Measurements from ENCODE around the gene HAUS8. TPM values are rescaled to one million over a fixed set of nuclear protein-coding genes. Genes with fewer than 3 reads are reported as not detected.
A peak's percentile ranks its signal among the peaks of the same experiment; 100 is the strongest.
"Not testable (repeated sequence)": the region's sequence is repeated elsewhere in the genome, so short reads cannot be mapped to it uniquely, and the experiment has no call there.

Gene HAUS8
- total RNA-seq, 1 donor from 2014 or later: 2.6 TPM

GRCh38 chr19:17103177-17103576, 27.9 kb upstream of the HAUS8 start:
- peaks cover 8 to 10% (median 10%) of the 10 kb centered on the region in 3 donors for H3K4me1 ChIP-seq (ENCODE audit: control insufficient read depth in 3 of 3, insufficient read depth in 3 of 3, low read length in 3 of 3)
- H3K4me3 ChIP-seq (ENCODE audit: low read length in 3 of 3): no peak overlapping the region
- H3K36me3 ChIP-seq (ENCODE audit: control insufficient read depth in 3 of 3, insufficient read depth in 3 of 3, low read length in 3 of 3): peaks cover 8 to 16% (median 14%) of the 10 kb centered on the region in 3 donors
- H3K9ac ChIP-seq (ENCODE audit: low read depth in 1 of 3, low read length in 3 of 3): no peak overlapping the region
- H3K27ac ChIP-seq (ENCODE audit: low read depth, low read length): no peak overlapping the region
- no peaks in the 10 kb centered on the region for H3K27me3 ChIP-seq (ENCODE audit: control insufficient read depth in 3 of 3, insufficient read depth in 3 of 3, low read length in 3 of 3)
- H3K9me3 ChIP-seq (ENCODE audit: control insufficient read depth in 3 of 3, low read length in 3 of 3): no peaks in the 10 kb centered on the region

- no peak overlapping the region for H3K9ac ChIP-seq (ENCODE audit: low read depth in 1 of 3, low read length in 3 of 3)
- H3K9me3 ChIP-seq (ENCODE audit: control insufficient read depth in 3 of 3, low read length in 3 of 3): no peaks in the 10 kb centered on the region
- H3K4me3 ChIP-seq (ENCODE audit: low read length in 3 of 3): no peak overlapping the region
- peaks cover 8 to 16% (median 14%) of the 10 kb centered on the region in 3 donors for H3K36me3 ChIP-seq (ENCODE audit: control insufficient read depth in 3 of 3, insufficient read depth in 3 of 3, low read length in 3 of 3)
- no peaks in the 10 kb centered on the region for H3K27me3 ChIP-seq (ENCODE audit: control insufficient read depth in 3 of 3, insufficient read depth in 3 of 3, low read length in 3 of 3)
- peaks cover 0 to 4% (median 2%) of the 10 kb centered on the region in 3 donors for H3K4me1 ChIP-seq (ENCODE audit: control insufficient read depth in 3 of 3, insufficient read depth in 3 of 3, low read length in 3 of 3)
- no peak overlapping the region for H3K27ac ChIP-seq (ENCODE audit: low read depth, low read length)
Measured at GRCh38 chr19:17101686-17102628, 26.7 kb upstream of the HAUS8 start.

- H3K27me3 ChIP-seq (ENCODE audit: control insufficient read depth in 3 of 3, insufficient read depth in 3 of 3, low read length in 3 of 3): no peaks in the 10 kb centered on the region
- H3K9ac ChIP-seq (ENCODE audit: low read depth in 1 of 3, low read length in 3 of 3): no peak overlapping the region
- no peaks in the 10 kb centered on the region for H3K9me3 ChIP-seq (ENCODE audit: control insufficient read depth in 3 of 3, low read length in 3 of 3)
- peak overlapping the region; percentile 12 for H3K27ac ChIP-seq (ENCODE audit: low read depth, low read length)
- H3K36me3 ChIP-seq (ENCODE audit: control insufficient read depth in 3 of 3, insufficient read depth in 3 of 3, low read length in 3 of 3): peaks cover 8 to 15% (median 14%) of the 10 kb centered on the region in 3 donors
- H3K4me1 ChIP-seq (ENCODE audit: control insufficient read depth in 3 of 3, insufficient read depth in 3 of 3, low read length in 3 of 3): peaks cover 0 to 4% (median 2%) of the 10 kb centered on the region in 3 donors
- no peak overlapping the region for H3K4me3 ChIP-seq (ENCODE audit: low read length in 3 of 3)
Measured at GRCh38 chr19:17098326-17098725, 23.1 kb upstream of the HAUS8 start.

- no peak overlapping the region for H3K9ac ChIP-seq (ENCODE audit: low read depth in 1 of 3, low read length in 3 of 3)
- no peaks in the 10 kb centered on the region for H3K27me3 ChIP-seq (ENCODE audit: control insufficient read depth in 3 of 3, insufficient read depth in 3 of 3, low read length in 3 of 3)
- H3K4me3 ChIP-seq (ENCODE audit: low read length in 3 of 3): no peak overlapping the region
- peak overlapping the region; percentile 12 for H3K27ac ChIP-seq (ENCODE audit: low read depth, low read length)
- peaks cover 0 to 4% (median 2%) of the 10 kb centered on the region in 3 donors for H3K4me1 ChIP-seq (ENCODE audit: control insufficient read depth in 3 of 3, insufficient read depth in 3 of 3, low read length in 3 of 3)
- peaks cover 8 to 10% (median 9%) of the 10 kb centered on the region in 3 donors for H3K36me3 ChIP-seq (ENCODE audit: control insufficient read depth in 3 of 3, insufficient read depth in 3 of 3, low read length in 3 of 3)
- no peaks in the 10 kb centered on the region for H3K9me3 ChIP-seq (ENCODE audit: control insufficient read depth in 3 of 3, low read length in 3 of 3)
Measured at GRCh38 chr19:17097593-17098126, 22.4 kb upstream of the HAUS8 start.

GRCh38 chr19:17095141-17095919, 20.1 kb upstream of the HAUS8 start:
- H3K4me3 ChIP-seq (ENCODE audit: low read length in 3 of 3): no peak overlapping the region
- H3K9me3 ChIP-seq (ENCODE audit: control insufficient read depth in 3 of 3, low read length in 3 of 3): no peaks in the 10 kb centered on the region
- H3K36me3 ChIP-seq (ENCODE audit: control insufficient read depth in 3 of 3, insufficient read depth in 3 of 3, low read length in 3 of 3): no peaks in the 10 kb centered on the region
- peak overlapping the region; percentile 69 for H3K27ac ChIP-seq (ENCODE audit: low read depth, low read length)
- peaks cover 2 to 4% (median 4%) of the 10 kb centered on the region in 3 donors for H3K4me1 ChIP-seq (ENCODE audit: control insufficient read depth in 3 of 3, insufficient read depth in 3 of 3, low read length in 3 of 3)
- no peaks in the 10 kb centered on the region for H3K27me3 ChIP-seq (ENCODE audit: control insufficient read depth in 3 of 3, insufficient read depth in 3 of 3, low read length in 3 of 3)
- H3K9ac ChIP-seq (ENCODE audit: low read depth in 1 of 3, low read length in 3 of 3): no peak overlapping the region

- not testable (repeated sequence) for H3K27me3 ChIP-seq (ENCODE audit: control insufficient read depth in 3 of 3, insufficient read depth in 3 of 3, low read length in 3 of 3); H3K36me3 ChIP-seq (ENCODE audit: control insufficient read depth in 3 of 3, insufficient read depth in 3 of 3, low read length in 3 of 3); H3K9me3 ChIP-seq (ENCODE audit: control insufficient read depth in 3 of 3, low read length in 3 of 3); H3K4me3 ChIP-seq (ENCODE audit: low read length in 3 of 3); H3K9ac ChIP-seq (ENCODE audit: low read depth in 1 of 3, low read length in 3 of 3); H3K4me1 ChIP-seq (ENCODE audit: control insufficient read depth in 3 of 3, insufficient read depth in 3 of 3, low read length in 3 of 3)
- peak overlapping the region; percentile 69 for H3K27ac ChIP-seq (ENCODE audit: low read depth, low read length)
Measured at GRCh38 chr19:17094694-17095093, 19.4 kb upstream of the HAUS8 start.

GRCh38 chr19:17092696-17093095, 17.4 kb upstream of the HAUS8 start:
- no peaks in the 10 kb centered on the region for H3K36me3 ChIP-seq (ENCODE audit: control insufficient read depth in 3 of 3, insufficient read depth in 3 of 3, low read length in 3 of 3)
- no peak overlapping the region for H3K4me3 ChIP-seq (ENCODE audit: low read length in 3 of 3)
- H3K9ac ChIP-seq (ENCODE audit: low read depth in 1 of 3, low read length in 3 of 3): no peak overlapping the region
- no peaks in the 10 kb centered on the region for H3K9me3 ChIP-seq (ENCODE audit: control insufficient read depth in 3 of 3, low read length in 3 of 3)
- no peak overlapping the region for H3K27ac ChIP-seq (ENCODE audit: low read depth, low read length)
- H3K27me3 ChIP-seq (ENCODE audit: control insufficient read depth in 3 of 3, insufficient read depth in 3 of 3, low read length in 3 of 3): no peaks in the 10 kb centered on the region
- H3K4me1 ChIP-seq (ENCODE audit: control insufficient read depth in 3 of 3, insufficient read depth in 3 of 3, low read length in 3 of 3): peaks cover 2 to 8% (median 4%) of the 10 kb centered on the region in 3 donors

GRCh38 chr19:17091758-17092333, 16.6 kb upstream of the HAUS8 start:
- no peak overlapping the region for H3K27ac ChIP-seq (ENCODE audit: low read depth, low read length)
- H3K4me1 ChIP-seq (ENCODE audit: control insufficient read depth in 3 of 3, insufficient read depth in 3 of 3, low read length in 3 of 3): peaks cover 0 to 8% (median 0%) of the 10 kb centered on the region in 3 donors
- H3K9ac ChIP-seq (ENCODE audit: low read depth in 1 of 3, low read length in 3 of 3): peak overlapping the region in 1 of 3 donors; percentile 33
- H3K36me3 ChIP-seq (ENCODE audit: control insufficient read depth in 3 of 3, insufficient read depth in 3 of 3, low read length in 3 of 3): no peaks in the 10 kb centered on the region
- no peaks in the 10 kb centered on the region for H3K27me3 ChIP-seq (ENCODE audit: control insufficient read depth in 3 of 3, insufficient read depth in 3 of 3, low read length in 3 of 3)
- H3K4me3 ChIP-seq (ENCODE audit: low read length in 3 of 3): no peak overlapping the region
- no peaks in the 10 kb centered on the region for H3K9me3 ChIP-seq (ENCODE audit: control insufficient read depth in 3 of 3, low read length in 3 of 3)

- no peak overlapping the region for H3K9ac ChIP-seq (ENCODE audit: low read depth in 1 of 3, low read length in 3 of 3)
- H3K9me3 ChIP-seq (ENCODE audit: control insufficient read depth in 3 of 3, low read length in 3 of 3): no peaks in the 10 kb centered on the region
- no peaks in the 10 kb centered on the region for H3K27me3 ChIP-seq (ENCODE audit: control insufficient read depth in 3 of 3, insufficient read depth in 3 of 3, low read length in 3 of 3)
- no peaks in the 10 kb centered on the region for H3K36me3 ChIP-seq (ENCODE audit: control insufficient read depth in 3 of 3, insufficient read depth in 3 of 3, low read length in 3 of 3)
- no peak overlapping the region for H3K27ac ChIP-seq (ENCODE audit: low read depth, low read length)
- H3K4me1 ChIP-seq (ENCODE audit: control insufficient read depth in 3 of 3, insufficient read depth in 3 of 3, low read length in 3 of 3): peaks cover 0 to 8% (median 0%) of the 10 kb centered on the region in 3 donors
- no peak overlapping the region for H3K4me3 ChIP-seq (ENCODE audit: low read length in 3 of 3)
Measured at GRCh38 chr19:17090583-17090982, 15.3 kb upstream of the HAUS8 start.

Data from skeletal muscle tissue (tissue), 4 donors.